CD4-positive, alpha-beta T cell treated with Interferon gamma for 1 hour (primary cell): ENCODE measurements around the gene GPC1.

Source experiments
- DNase-seq: peaks from one replicate; pipeline ENCODE4 v3.0.0-alpha.2; 2020

Gene GPC1

GRCh38 chr2:240397924-240398645 is 37.4 kb upstream of the GPC1 start:
- no peak for DNase-seq

GRCh38 chr2:240398661-240399267 is 36.7 kb upstream of the GPC1 start:
- DNase-seq: no peak

- no peak for DNase-seq
Observed at GRCh38 chr2:240399419-240400324, 35.8 kb upstream of the GPC1 start.

DNA sequence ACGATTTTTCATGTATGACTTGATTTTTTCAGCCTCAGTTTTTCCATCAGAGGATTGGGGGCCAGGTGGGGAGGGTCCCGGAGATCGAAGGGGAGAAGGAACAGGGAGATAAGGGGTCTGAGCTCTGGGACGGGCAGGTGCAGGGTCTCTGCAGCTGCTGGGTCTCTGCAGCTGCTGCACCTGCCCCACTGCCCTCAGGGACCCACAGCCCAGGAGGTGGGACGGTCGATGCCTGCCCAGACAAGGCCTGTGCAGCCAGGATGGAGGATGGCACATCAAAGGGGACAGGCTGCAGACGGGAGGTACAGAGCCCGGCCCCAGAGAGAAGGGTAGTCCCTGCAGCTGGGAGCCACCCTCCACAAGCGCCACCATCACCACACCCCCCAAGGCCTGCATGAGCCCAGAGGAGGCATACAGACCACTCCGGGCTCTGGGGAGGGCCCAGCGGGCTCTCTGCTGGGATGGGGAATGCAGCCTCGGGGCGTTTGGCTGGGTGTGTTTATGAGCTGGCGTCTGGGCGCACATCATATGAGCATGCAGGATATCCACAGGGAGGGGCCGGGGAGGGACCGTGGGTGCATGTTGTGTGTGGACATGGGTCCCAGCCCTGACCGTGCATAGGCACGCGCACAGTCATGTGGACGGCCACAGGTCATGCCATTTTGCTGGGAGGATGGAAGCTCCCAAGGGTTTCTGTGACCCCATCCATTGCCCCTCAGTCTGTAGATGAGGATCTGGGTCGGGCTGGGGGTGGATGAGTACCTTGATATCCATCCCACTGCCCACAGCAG is 34.9 kb upstream of the GPC1 start:
- DNase-seq: no peak

- no peak for DNase-seq
Observed at GRCh38 chr2:240401308-240401707, 34.2 kb upstream of the GPC1 start.

DNA sequence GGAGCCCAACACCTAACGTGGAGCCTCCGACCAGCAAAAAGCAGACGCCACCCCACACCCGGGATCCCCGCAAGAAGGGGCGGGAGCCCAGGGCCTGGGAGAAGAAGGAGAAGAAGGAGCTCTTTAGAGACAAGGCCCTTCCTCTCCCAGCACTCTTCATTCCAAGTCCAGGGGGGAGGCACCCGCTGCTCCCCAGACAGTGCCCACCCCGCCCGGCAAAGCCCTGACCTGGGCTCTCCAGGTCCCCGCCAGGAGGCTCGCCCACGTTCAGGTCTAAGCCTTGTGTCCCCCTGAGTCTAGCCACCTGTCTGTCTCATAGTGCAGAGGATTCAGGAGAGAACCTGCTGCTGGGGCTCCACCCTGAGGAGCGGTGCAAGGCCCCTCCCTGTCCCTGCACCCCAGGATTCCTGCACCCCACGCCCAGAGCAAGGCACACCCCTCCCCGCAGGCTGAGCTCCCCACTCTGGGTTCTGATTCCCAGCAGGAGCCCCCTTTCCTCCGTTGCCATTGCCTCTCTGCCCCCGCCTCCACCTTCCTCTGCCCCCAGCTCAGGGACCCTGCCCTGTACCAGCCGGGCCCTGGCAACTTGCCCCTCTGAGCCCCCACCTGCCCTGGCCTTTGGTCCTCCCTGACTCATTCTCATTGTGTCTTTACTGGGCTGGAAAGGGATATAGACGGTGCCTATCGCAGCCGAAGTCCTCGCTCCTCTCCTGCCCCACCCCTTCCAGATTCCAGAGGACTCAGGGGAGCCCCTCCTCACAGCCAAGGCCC is 33.5 kb upstream of the GPC1 start:
- no peak for DNase-seq

DNA sequence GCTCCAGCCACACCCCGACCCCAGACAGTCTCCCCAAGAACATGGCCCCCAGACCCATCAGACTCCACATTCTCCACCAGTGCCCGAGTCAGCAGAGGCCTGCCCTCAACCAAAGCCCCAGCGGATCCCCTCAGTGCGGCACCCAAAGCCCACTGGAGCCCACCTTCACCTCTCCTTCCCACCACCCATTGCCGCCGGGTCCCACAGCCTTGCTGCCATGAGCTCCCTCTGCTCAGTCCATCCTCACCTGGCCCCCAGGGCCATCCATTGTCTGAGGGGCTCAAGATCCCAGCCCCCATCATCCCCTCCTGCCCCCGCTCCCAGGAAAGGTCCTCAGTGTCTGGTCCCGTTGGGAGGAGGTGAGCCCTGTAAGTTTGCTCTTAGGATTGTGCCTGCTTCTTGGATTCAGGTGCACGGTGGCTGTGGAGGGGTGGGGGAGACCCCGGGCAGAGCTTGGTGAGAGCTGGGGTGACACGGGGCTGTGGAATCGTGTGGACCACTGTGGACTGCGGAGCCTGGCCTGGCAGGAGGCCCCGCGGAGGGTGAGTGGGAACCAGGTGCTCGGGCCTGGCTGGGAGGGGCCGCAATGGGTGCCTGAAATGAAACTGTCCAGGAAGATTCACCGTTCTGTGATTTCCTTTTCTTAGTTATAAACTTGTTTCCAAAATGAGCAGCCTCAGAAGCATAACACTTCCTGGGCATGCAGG is 32.7 kb upstream of the GPC1 start:
- DNase-seq: no peak

GRCh38 chr2:240403396-240404104 is 31.9 kb upstream of the GPC1 start:
- no peak for DNase-seq

DNA sequence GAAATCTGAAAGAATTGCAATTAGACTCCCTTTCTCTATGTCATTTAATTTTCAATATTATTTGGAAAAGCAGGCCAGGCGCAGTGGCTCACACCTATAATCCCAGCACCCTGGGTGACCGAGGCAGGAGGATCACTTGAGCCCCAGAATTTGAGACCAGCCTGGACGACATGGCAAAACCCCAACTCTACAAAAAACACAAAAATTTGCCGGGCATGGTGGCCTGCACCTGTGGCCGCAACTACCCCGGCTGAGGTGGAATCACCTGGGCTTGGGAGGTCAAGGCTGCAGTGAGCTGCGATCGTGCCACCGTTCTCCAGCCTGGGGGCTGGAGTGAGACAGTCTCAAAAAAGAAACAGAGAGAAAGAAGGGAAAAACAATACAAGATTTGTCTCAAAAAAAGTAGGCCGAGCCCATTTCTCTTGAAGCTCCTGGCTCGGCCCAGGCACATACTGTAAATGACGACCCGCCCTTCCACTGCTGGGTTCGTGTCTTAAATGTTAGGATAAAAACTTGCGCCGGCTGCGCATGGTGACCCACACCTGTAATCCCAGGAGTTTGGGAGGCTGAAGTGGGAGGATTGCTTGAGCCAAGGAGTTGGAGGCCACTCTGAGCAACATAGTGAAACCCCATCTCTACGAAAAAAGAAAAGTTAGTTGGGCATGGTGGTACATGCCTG is 31.1 kb upstream of the GPC1 start:
- DNase-seq: no peak

GRCh38 chr2:240405133-240405532 is 30.3 kb upstream of the GPC1 start:
- no peak for DNase-seq

DNA sequence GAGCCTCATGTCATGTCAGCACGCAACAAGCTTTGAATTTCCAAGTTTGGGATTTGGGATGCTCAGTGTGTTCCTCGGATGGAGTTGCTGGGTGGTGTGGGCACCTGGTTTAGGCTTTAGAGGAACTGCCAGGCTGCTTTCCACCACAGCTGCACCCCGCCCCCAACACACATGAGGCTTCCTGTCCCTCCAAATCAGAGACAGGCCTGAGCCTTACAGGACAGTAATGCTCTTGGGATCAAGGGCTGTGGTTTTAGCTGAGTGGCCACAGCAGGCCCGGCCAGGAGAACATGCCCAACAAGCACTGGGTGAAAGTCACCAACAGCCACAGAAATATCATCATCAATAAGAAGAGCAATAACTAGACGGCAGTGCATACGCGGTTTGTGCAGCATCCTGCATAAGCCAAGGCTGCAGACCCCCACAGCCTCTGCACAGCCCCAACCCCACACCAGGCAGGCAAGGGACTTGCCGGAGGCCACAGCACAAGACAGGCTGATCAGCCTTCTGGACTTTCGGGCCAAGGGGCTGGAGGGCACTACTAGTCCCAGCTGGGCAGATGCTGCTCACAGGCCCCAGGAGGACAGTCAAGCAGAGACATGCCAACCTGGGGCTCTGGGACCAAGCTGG is 29.7 kb upstream of the GPC1 start:
- DNase-seq: no peak

- DNase-seq: no peak
Observed at GRCh38 chr2:240407090-240407489, 28.4 kb upstream of the GPC1 start.

GRCh38 chr2:240410004-240410403 is 25.5 kb upstream of the GPC1 start:
- no peak for DNase-seq

- no peak for DNase-seq
Observed at GRCh38 chr2:240410808-240411207, 24.7 kb upstream of the GPC1 start.

DNA sequence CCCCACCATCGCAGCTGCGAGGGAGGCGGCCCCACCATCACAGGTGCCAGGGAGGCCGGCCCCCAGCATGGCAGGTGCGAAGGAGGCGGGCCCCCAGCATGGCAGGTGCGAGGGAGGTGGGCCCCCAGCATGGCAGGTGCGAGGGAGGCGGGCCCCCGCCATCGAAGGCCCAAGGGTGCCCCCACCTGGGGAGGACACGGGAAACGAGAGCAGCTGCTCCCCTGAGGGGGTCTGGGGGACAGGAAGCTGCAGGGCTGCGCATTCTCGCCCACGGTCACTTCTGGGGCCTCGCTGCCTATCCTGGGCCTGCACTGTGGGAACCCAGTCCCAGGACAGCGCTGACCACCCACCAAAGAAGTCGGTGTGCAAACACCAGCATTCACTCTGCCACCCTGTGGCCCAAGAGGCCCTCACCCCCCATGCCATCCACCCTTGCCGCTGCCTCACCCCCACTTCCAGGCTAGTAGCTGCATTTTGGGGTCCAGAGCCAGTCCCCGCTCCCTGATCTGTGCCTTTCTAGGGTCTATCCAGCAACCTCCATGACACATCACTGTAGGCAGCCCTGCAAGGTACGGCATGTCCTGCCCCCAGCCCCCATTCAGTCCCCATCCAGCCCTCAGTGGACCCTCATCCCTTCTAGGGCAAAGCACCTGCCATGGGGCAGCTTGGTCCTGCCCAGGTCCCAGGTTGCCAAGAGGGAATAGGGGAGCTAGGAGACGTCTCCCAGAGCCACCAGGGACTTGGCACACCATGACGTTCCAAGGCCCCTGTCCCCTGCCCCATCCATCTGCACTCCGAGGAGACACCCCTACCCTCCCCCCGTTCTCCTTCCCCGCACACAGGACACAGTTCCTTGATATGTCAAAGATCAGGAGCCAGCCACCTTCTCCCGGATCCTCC is 24.0 kb upstream of the GPC1 start:
- DNase-seq: no peak

GRCh38 chr2:240412211-240412861 is 23.1 kb upstream of the GPC1 start:
- DNase-seq: no peak

- DNase-seq: no peak
Observed at GRCh38 chr2:240412975-240413812, 22.3 kb upstream of the GPC1 start.
